ENCODE measurements around the gene NOTO. TPM values are rescaled to one million over a fixed set of nuclear protein-coding genes. Genes with fewer than 3 reads are reported as not detected.
"Not testable (repeated sequence)": the region's sequence is repeated elsewhere in the genome, so short reads cannot be mapped to it uniquely, and the experiment has no call there.

Gene NOTO
- total and polyA plus RNA-seq, 7 donors, result not detected

- WGBS, 2 donors, result 92 to 96% methylated on average over 2 of the region's 2 CpGs
- Histone ChIP-seq H3K4me1 (no peaks in the 10 kb centered on the region), H3K36me3 (no peaks in the 10 kb centered on the region), H3K9me3 (peaks cover 0 to 6% (median under 1%) of the 10 kb centered on the region in 4 donors), H3K27me3 (no peaks in the 10 kb centered on the region), H3K27ac (no peak overlapping the region), H3K4me3 (no peak overlapping the region)
- no peak for DNase-seq
- intact Hi-C loops (cut with DNase I), result no loop called here
- TF ChIP-seq POLR2AphosphoS5 (IDR thresholded peaks at IDR 0.05) (no peak), EP300 (IDR thresholded peaks at IDR 0.05) (no peak), POLR2A (IDR thresholded peaks at IDR 0.05) (no peak)
- TF ChIP-seq, protein P1, sequence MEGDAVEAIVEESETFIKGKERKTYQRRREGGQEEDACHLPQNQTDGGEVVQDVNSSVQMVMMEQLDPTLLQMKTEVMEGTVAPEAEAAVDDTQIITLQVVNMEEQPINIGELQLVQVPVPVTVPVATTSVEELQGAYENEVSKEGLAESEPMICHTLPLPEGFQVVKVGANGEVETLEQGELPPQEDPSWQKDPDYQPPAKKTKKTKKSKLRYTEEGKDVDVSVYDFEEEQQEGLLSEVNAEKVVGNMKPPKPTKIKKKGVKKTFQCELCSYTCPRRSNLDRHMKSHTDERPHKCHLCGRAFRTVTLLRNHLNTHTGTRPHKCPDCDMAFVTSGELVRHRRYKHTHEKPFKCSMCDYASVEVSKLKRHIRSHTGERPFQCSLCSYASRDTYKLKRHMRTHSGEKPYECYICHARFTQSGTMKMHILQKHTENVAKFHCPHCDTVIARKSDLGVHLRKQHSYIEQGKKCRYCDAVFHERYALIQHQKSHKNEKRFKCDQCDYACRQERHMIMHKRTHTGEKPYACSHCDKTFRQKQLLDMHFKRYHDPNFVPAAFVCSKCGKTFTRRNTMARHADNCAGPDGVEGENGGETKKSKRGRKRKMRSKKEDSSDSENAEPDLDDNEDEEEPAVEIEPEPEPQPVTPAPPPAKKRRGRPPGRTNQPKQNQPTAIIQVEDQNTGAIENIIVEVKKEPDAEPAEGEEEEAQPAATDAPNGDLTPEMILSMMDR (IDR thresholded peaks at IDR 0.05), result no peak
Observed at GRCh38 chr2:73185965-73186364, 16.4 kb upstream of the NOTO start.

- WGBS, 2 donors, result 32 to 43% methylated on average over 2 of the region's 2 CpGs
- TF ChIP-seq POLR2AphosphoS5 (IDR thresholded peaks at IDR 0.05), result no peak
- TF ChIP-seq, protein P1 (IDR thresholded peaks at IDR 0.05), result no peak
- no peak for TF ChIP-seq EP300 (IDR thresholded peaks at IDR 0.05)
- no peak for TF ChIP-seq POLR2A (IDR thresholded peaks at IDR 0.05)
- no peak overlapping the region for H3K27ac ChIP-seq
- H3K9me3 ChIP-seq, result peaks cover 0 to 6% (median under 1%) of the 10 kb centered on the region in 4 donors
- intact Hi-C loops (cut with DNase I), result no loop called here
- no peaks in the 10 kb centered on the region for H3K36me3 ChIP-seq
- H3K4me1 ChIP-seq, result no peaks in the 10 kb centered on the region
- H3K27me3 ChIP-seq, result no peaks in the 10 kb centered on the region
- no peak overlapping the region for H3K4me3 ChIP-seq
- no peak for DNase-seq
Observed at GRCh38 chr2:73187549-73187948, 14.8 kb upstream of the NOTO start.

DNA sequence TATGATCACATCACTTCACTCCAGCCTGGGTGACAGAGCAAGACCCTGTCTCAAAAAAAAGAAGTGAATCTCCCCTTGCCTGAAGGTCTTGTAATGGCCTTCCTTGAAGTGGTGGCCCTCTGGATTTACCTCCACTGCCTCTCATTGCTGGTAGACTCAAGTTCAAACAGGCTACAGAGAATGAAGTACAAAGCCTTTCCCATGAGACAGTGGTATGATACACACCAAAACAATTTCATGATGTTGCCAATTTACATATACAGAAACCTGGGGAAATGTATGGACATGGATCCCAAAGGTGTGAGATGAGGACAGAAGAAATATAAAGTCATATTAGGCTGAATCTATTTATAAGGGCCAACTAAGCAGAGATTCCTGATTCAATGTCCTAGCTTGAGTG is 4.8 kb upstream of the NOTO start:
- TF ChIP-seq, protein P1 (IDR thresholded peaks at IDR 0.05), result no peak
- no peak for TF ChIP-seq POLR2A (IDR thresholded peaks at IDR 0.05)
- Histone ChIP-seq H3K27ac (no peak overlapping the region), H3K27me3 (peaks cover 12 to 58% (median 34%) of the 10 kb centered on the region in 3 donors), H3K36me3 (no peaks in the 10 kb centered on the region), H3K4me3 (no peak overlapping the region), H3K9me3 (no peaks in the 10 kb centered on the region), H3K4me1 (peaks cover 0 to 9% (median 8%) of the 10 kb centered on the region in 4 donors)
- no peak for DNase-seq
- intact Hi-C loops (cut with DNase I), result no loop called here

- H3K4me1 ChIP-seq, result peaks cover 0 to 19% (median 16%) of the 10 kb centered on the region in 4 donors
Observed at GRCh38 chr2:73200281-73200680, 2.1 kb upstream of the NOTO start.

GRCh38 chr2:73203055-73203681 is 794 bp downstream of the NOTO start:
- H3K9me3 ChIP-seq, result no peaks in the 10 kb centered on the region
- intact Hi-C loops (cut with DNase I), result no loop called here
- H3K4me3 ChIP-seq, result peak overlapping the region in 2 of 4 donors; percentile 34 to 35
- H3K27ac ChIP-seq, result no peak overlapping the region
- WGBS, 2 donors, result 7 to 12% methylated on average over 44 of the region's 44 CpGs
- no peak for TF ChIP-seq POLR2A (IDR thresholded peaks at IDR 0.05)
- no peak for TF ChIP-seq EP300 (IDR thresholded peaks at IDR 0.05)
- TF ChIP-seq, protein P1 (IDR thresholded peaks at IDR 0.05), result no peak
- no peak for TF ChIP-seq POLR2AphosphoS5 (IDR thresholded peaks at IDR 0.05)
- H3K36me3 ChIP-seq, result no peaks in the 10 kb centered on the region
- peaks cover 21 to 78% (median 59%) of the 10 kb centered on the region in 3 donors for H3K27me3 ChIP-seq
- no peak for DNase-seq
- peaks cover 0 to 19% (median 16%) of the 10 kb centered on the region in 4 donors for H3K4me1 ChIP-seq

More at GRCh38 chr2:73200281-73200680, 2.1 kb upstream of the NOTO start:
- H3K27ac ChIP-seq; H3K36me3 ChIP-seq; H3K4me3 ChIP-seq; intact Hi-C loops (cut with DNase I); DNase-seq; H3K9me3 ChIP-seq: not testable (repeated sequence)
- H3K27me3 ChIP-seq, result peaks cover 21 to 83% (median 59%) of the 10 kb centered on the region in 3 donors
- 86 to 90% methylated on average over 10 of the region's 10 CpGs for WGBS, 2 donors

All from sigmoid colon (tissue), 7 donors.